ENCODE measurements around the gene ATAT1.
"Not testable (repeated sequence)": the region's sequence is repeated elsewhere in the genome, so short reads cannot be mapped to it uniquely, and the experiment has no call there.

ATAT1 gene

GRCh38 chr6:30626484-30627366 is at the start of gene ATAT1:
ATAT1 (plus strand) TSS chr6:30626874.
- peak; percentile 92 for DNase-seq (ENCODE audit: insufficient read length, low spot score)
- FAIRE-seq: peak; percentile 74

- DNase-seq (ENCODE audit: insufficient read length, low spot score) (no peak), FAIRE-seq (no peak)
Observed at GRCh38 chr6:30578051-30578450, 48.6 kb upstream of the ATAT1 start.

GRCh38 chr6:30583921-30584320 is 42.8 kb upstream of the ATAT1 start:
- no peak for DNase-seq (ENCODE audit: insufficient read length, low spot score)
- FAIRE-seq: no peak

GRCh38 chr6:30589754-30590358 is 36.8 kb upstream of the ATAT1 start:
- DNase-seq (ENCODE audit: insufficient read length, low spot score): no peak
- no peak for FAIRE-seq

- DNase-seq (ENCODE audit: insufficient read length, low spot score) (no peak), FAIRE-seq (no peak)
Observed at GRCh38 chr6:30590509-30590908, 36.2 kb upstream of the ATAT1 start.

GRCh38 chr6:30591008-30591407 is 35.7 kb upstream of the ATAT1 start:
- DNase-seq (ENCODE audit: insufficient read length, low spot score) (no peak), FAIRE-seq (no peak)

GRCh38 chr6:30592287-30592686 is 34.4 kb upstream of the ATAT1 start:
- no peak for DNase-seq (ENCODE audit: insufficient read length, low spot score)
- no peak for FAIRE-seq

GRCh38 chr6:30597315-30598144 is 29.1 kb upstream of the ATAT1 start:
- not testable (repeated sequence) for FAIRE-seq

GRCh38 chr6:30598912-30599624 is 27.6 kb upstream of the ATAT1 start:
- no peak for FAIRE-seq
- DNase-seq (ENCODE audit: insufficient read length, low spot score): no peak

More at GRCh38 chr6:30597315-30598144, 29.1 kb upstream of the ATAT1 start:
- peak; percentile 79 for DNase-seq (ENCODE audit: insufficient read length, low spot score)

GRCh38 chr6:30599625-30600324 is 26.9 kb upstream of the ATAT1 start:
- FAIRE-seq (no peak), DNase-seq (ENCODE audit: insufficient read length, low spot score) (no peak)

- FAIRE-seq (no peak), DNase-seq (ENCODE audit: insufficient read length, low spot score) (no peak)
Observed at GRCh38 chr6:30600451-30600961, 26.2 kb upstream of the ATAT1 start.

- DNase-seq (ENCODE audit: insufficient read length, low spot score): no peak
- no peak for FAIRE-seq
Observed at GRCh38 chr6:30601436-30601814, 25.2 kb upstream of the ATAT1 start.

GRCh38 chr6:30601815-30602641 is 24.6 kb upstream of the ATAT1 start:
- FAIRE-seq (no peak), DNase-seq (ENCODE audit: insufficient read length, low spot score) (no peak)

- DNase-seq (ENCODE audit: insufficient read length, low spot score) (no peak), FAIRE-seq (no peak)
Observed at GRCh38 chr6:30603961-30604360, 22.7 kb upstream of the ATAT1 start.

GRCh38 chr6:30610065-30610464 is 16.6 kb upstream of the ATAT1 start:
- no peak for DNase-seq (ENCODE audit: insufficient read length, low spot score)
- no peak for FAIRE-seq

- DNase-seq (ENCODE audit: insufficient read length, low spot score) (no peak), FAIRE-seq (no peak)
Observed at GRCh38 chr6:30611150-30611855, 15.4 kb upstream of the ATAT1 start.

GRCh38 chr6:30611856-30612194 is 14.8 kb upstream of the ATAT1 start:
- FAIRE-seq (no peak), DNase-seq (ENCODE audit: insufficient read length, low spot score) (no peak)

GRCh38 chr6:30612213-30612612 is 14.5 kb upstream of the ATAT1 start:
- no peak for DNase-seq (ENCODE audit: insufficient read length, low spot score)
- no peak for FAIRE-seq

Measured in HTR-8/SVneo (cell line).